ENCODE measurements around the gene TTC8. TPM values are rescaled to one million over a fixed set of nuclear protein-coding genes. Genes with fewer than 3 reads are reported as not detected.

Gene TTC8
- total RNA-seq, 4 donors from 2014 or later = 11.3 to 31.9 (median 19.6) TPM

GRCh38 chr14:88821888-88822287, 2.6 kb upstream of the TTC8 start:
- TF ChIP-seq, protein P1, sequence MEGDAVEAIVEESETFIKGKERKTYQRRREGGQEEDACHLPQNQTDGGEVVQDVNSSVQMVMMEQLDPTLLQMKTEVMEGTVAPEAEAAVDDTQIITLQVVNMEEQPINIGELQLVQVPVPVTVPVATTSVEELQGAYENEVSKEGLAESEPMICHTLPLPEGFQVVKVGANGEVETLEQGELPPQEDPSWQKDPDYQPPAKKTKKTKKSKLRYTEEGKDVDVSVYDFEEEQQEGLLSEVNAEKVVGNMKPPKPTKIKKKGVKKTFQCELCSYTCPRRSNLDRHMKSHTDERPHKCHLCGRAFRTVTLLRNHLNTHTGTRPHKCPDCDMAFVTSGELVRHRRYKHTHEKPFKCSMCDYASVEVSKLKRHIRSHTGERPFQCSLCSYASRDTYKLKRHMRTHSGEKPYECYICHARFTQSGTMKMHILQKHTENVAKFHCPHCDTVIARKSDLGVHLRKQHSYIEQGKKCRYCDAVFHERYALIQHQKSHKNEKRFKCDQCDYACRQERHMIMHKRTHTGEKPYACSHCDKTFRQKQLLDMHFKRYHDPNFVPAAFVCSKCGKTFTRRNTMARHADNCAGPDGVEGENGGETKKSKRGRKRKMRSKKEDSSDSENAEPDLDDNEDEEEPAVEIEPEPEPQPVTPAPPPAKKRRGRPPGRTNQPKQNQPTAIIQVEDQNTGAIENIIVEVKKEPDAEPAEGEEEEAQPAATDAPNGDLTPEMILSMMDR (IDR thresholded peaks at IDR 0.05) = no peak
- TF ChIP-seq EP300 (IDR thresholded peaks at IDR 0.05) = no peak
- TF ChIP-seq POLR2A (IDR thresholded peaks at IDR 0.05) = no peak
- DNase-seq (ENCODE audit: low spot score in 2 of 2) = no peak
- no peak overlapping the region for H3K27ac ChIP-seq
- no peak overlapping the region for H3K4me3 ChIP-seq
- H3K36me3 ChIP-seq = no peaks in the 10 kb centered on the region
- H3K9me3 ChIP-seq = no peaks in the 10 kb centered on the region
- H3K4me1 ChIP-seq = peaks cover 0 to 13% (median 3%) of the 10 kb centered on the region in 4 donors
- no peaks in the 10 kb centered on the region for H3K27me3 ChIP-seq
- WGBS, 2 donors = 75 to 78% methylated on average over 2 of the region's 2 CpGs

DNA sequence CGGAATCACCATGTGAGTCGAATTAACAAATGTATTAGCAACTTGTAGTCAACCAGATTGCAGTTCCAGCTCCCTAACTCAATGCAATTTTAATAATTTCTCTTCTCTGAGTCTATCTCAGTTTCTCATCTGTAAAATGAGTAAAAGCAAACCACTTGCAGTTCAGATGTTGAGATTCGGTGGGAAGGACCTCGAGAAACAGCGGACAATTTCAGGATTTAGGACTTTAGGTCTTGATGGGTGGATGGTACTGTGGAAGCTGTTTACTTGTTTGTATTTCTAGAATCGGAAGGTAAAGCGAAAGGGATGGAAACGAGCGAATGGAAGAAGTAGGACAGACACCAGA, 510 bp upstream of the TTC8 start:
- no peaks in the 10 kb centered on the region for H3K36me3 ChIP-seq
- WGBS, 2 donors = 6 to 8% methylated on average over 9 of the region's 9 CpGs
- TF ChIP-seq POLR2A (IDR thresholded peaks at IDR 0.05) (no peak), EP300 (IDR thresholded peaks at IDR 0.05) (no peak)
- TF ChIP-seq, protein P1 (IDR thresholded peaks at IDR 0.05) = no peak
- H3K27ac ChIP-seq = peak overlapping the region; percentile 69 to 87 (median 82)
- H3K4me1 ChIP-seq = peaks cover 0 to 22% (median 6%) of the 10 kb centered on the region in 4 donors
- no peaks in the 10 kb centered on the region for H3K27me3 ChIP-seq
- peak overlapping the region; percentile 51 to 82 (median 74) for H3K4me3 ChIP-seq
- H3K9me3 ChIP-seq = no peaks in the 10 kb centered on the region
- no peak for DNase-seq (ENCODE audit: low spot score in 2 of 2)

- no peaks in the 10 kb centered on the region for H3K36me3 ChIP-seq
- WGBS, 2 donors = 5 to 8% methylated on average over 5 of the region's 5 CpGs
- peak overlapping the region in 2 of 4 donors; percentile 86 to 87 for H3K27ac ChIP-seq
- H3K27me3 ChIP-seq = no peaks in the 10 kb centered on the region
- no peaks in the 10 kb centered on the region for H3K9me3 ChIP-seq
- H3K4me3 ChIP-seq = peak overlapping the region; percentile 51 to 82 (median 74)
- TF ChIP-seq EP300 (IDR thresholded peaks at IDR 0.05) (no peak), POLR2A (IDR thresholded peaks at IDR 0.05) (no peak)
- TF ChIP-seq, protein P1 (IDR thresholded peaks at IDR 0.05) = no peak
- peaks cover 0 to 32% (median 6%) of the 10 kb centered on the region in 4 donors for H3K4me1 ChIP-seq
- no peak for DNase-seq (ENCODE audit: low spot score in 2 of 2)
Observed at GRCh38 chr14:88825078-88825458, 617 bp downstream of the TTC8 start.

GRCh38 chr14:88825503-88825902, 1.1 kb downstream of the TTC8 start:
- H3K4me3 ChIP-seq = no peak overlapping the region
- H3K4me1 ChIP-seq = peaks cover 0 to 33% (median 6%) of the 10 kb centered on the region in 4 donors
- WGBS, 2 donors = 93 to 94% methylated on average over 9 of the region's 9 CpGs
- DNase-seq (ENCODE audit: low spot score in 2 of 2) = no peak
- no peak for TF ChIP-seq POLR2A (IDR thresholded peaks at IDR 0.05)
- TF ChIP-seq, protein P1 (IDR thresholded peaks at IDR 0.05) = no peak
- no peak for TF ChIP-seq EP300 (IDR thresholded peaks at IDR 0.05)
- H3K36me3 ChIP-seq = no peaks in the 10 kb centered on the region
- H3K27me3 ChIP-seq = no peaks in the 10 kb centered on the region
- no peak overlapping the region for H3K27ac ChIP-seq
- no peaks in the 10 kb centered on the region for H3K9me3 ChIP-seq

GRCh38 chr14:88829188-88829587, 4.7 kb downstream of the TTC8 start:
- H3K9me3 ChIP-seq = no peaks in the 10 kb centered on the region
- H3K27me3 ChIP-seq = no peaks in the 10 kb centered on the region
- 52 to 54% methylated on average over 3 of the region's 3 CpGs for WGBS, 2 donors
- H3K36me3 ChIP-seq = no peaks in the 10 kb centered on the region
- no peak overlapping the region for H3K27ac ChIP-seq
- H3K4me1 ChIP-seq = peaks cover 0 to 39% (median 6%) of the 10 kb centered on the region in 4 donors
- no peak for DNase-seq (ENCODE audit: low spot score in 2 of 2)
- TF ChIP-seq POLR2A (IDR thresholded peaks at IDR 0.05) (no peak), EP300 (IDR thresholded peaks at IDR 0.05) (no peak)
- TF ChIP-seq, protein P1 (IDR thresholded peaks at IDR 0.05) = no peak
- H3K4me3 ChIP-seq = no peak overlapping the region
